IPS-18a (cell line): ENCODE measurements around the gene OSBPL10.
"Not testable (repeated sequence)": the region's sequence is repeated elsewhere in the genome, so short reads cannot be mapped to it uniquely, and the experiment has no call there.

Source experiments
- H3K27ac ChIP-seq: one replicate; pipeline ENCODE4 v1.5.1; 2013; ENCODE audit warnings: low read length
- H3K27me3 ChIP-seq: one replicate; pipeline ENCODE4 v1.6.1; 2013; ENCODE audit warnings: mild to moderate bottlenecking, low read length; ENCODE audit not compliant: control insufficient read depth, insufficient read depth
- H3K36me3 ChIP-seq: one replicate; pipeline ENCODE4 v1.6.1; 2013; ENCODE audit warnings: low read depth, low read length; ENCODE audit not compliant: control insufficient read depth
- H3K4me1 ChIP-seq: one replicate; pipeline ENCODE4 v1.6.1; 2013; ENCODE audit warnings: low read depth, low read length; ENCODE audit not compliant: control insufficient read depth
- H3K4me3 ChIP-seq: one replicate; pipeline ENCODE4 v1.5.1; 2013; ENCODE audit warnings: low read length
- H3K9ac ChIP-seq: one replicate; pipeline ENCODE4 v1.6.1; 2013; ENCODE audit warnings: mild to moderate bottlenecking, low read length, moderate library complexity
- H3K9me3 ChIP-seq: one replicate; pipeline ENCODE4 v1.6.1; 2013; ENCODE audit warnings: low read depth, low read length; ENCODE audit not compliant: control insufficient read depth

Gene OSBPL10

DNA sequence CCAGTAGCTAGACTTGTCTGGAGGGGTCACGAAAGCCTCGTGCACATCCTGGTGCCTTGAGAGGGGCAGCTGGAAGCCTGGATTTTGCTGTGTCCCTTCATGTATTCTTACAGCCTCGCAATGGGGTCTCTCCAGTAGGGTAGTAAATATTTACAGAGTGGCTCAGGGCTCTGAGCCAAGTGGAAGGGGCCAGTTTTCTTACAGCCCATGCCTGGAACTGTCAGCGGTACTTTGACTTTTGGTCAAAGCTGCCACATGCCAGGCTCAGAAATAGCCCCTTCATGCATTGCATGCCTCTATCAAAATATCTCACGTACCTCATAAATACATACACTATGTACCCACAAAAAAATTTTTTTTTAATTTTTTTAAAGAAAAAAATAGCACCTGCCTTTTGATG is 119.2 kb downstream of the OSBPL10 start:
- Histone ChIP-seq H3K27ac (no peak overlapping the region), H3K27me3 (no peaks in the 10 kb centered on the region), H3K9me3 (no peaks in the 10 kb centered on the region), H3K4me1 (no peaks in the 10 kb centered on the region), H3K9ac (no peak overlapping the region), H3K36me3 (no peaks in the 10 kb centered on the region), H3K4me3 (no peak overlapping the region)

DNA sequence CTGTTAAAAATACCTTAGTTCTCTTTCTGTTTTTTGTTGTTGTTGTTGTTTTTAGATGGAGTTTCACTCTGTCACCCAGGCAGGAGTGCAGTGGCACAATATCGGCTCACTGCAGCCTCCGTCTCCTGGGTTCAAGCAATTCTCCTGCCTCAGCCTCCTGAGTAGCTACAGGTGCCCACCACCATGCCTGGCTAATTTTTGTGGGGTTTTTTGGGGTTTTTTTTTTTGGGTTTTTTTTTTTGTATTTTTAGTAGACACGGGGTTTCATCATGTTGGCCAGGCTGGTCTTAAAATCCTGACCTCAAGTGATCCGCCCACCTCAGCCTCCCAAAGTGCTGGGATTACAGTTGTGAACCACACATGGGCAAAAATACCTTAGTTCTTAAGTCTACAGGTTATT is 120.4 kb downstream of the OSBPL10 start:
- not testable (repeated sequence) for H3K27ac ChIP-seq

DNA sequence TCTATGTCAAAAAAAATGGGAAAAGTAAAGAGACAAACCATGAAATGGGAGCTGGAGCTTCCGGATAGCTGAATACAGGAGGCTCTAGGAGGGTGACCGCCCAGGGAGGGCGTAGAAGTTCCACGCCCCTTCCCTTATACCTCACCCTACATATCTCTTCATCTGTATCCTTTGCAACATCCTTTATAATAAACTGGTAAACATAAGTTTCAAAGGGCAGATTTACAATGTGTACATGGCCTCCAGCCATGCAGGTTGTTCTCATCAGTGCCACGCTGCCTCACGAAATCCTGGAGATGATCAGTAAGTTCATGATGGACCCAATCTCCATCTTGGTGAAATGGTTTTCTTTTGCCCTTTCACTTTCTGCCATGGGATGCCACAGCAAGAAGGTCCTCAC is 121.8 kb downstream of the OSBPL10 start:
- H3K27ac ChIP-seq = no peak overlapping the region
- no peak overlapping the region for H3K9ac ChIP-seq

More for the DNA sequence above, 120.4 kb downstream of the OSBPL10 start:
- not testable (repeated sequence) for H3K4me1 ChIP-seq, H3K9ac ChIP-seq, H3K9me3 ChIP-seq, H3K4me3 ChIP-seq, H3K36me3 ChIP-seq, H3K27me3 ChIP-seq

DNA sequence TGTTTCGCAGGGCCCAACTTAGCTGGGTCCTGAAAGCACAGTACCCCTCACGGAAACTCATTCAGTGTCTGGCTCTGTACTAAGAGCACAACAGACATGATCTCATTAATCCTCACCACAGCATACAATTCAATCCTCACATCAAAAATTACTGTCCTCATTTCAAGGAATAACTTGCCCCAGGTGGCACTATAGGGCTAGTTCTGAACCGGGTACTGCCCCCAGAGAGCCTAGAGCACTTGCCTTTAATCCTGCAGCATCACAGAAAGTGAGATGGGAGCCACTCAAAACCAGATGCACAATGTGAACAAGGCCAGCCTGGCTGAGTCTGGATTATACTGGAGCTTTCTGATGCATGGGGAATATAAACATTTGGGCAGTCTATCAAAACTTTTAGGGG is 122.6 kb downstream of the OSBPL10 start:
- no peaks in the 10 kb centered on the region for H3K27me3 ChIP-seq
- H3K9ac ChIP-seq = no peak overlapping the region
- H3K4me3 ChIP-seq = no peak overlapping the region
- no peak overlapping the region for H3K27ac ChIP-seq
- no peaks in the 10 kb centered on the region for H3K36me3 ChIP-seq
- no peaks in the 10 kb centered on the region for H3K9me3 ChIP-seq
- no peaks in the 10 kb centered on the region for H3K4me1 ChIP-seq

More for the DNA sequence above, 121.8 kb downstream of the OSBPL10 start:
- no peaks in the 10 kb centered on the region for H3K36me3 ChIP-seq
- no peaks in the 10 kb centered on the region for H3K9me3 ChIP-seq
- H3K4me1 ChIP-seq = no peaks in the 10 kb centered on the region
- H3K27me3 ChIP-seq = no peaks in the 10 kb centered on the region
- no peak overlapping the region for H3K4me3 ChIP-seq

DNA sequence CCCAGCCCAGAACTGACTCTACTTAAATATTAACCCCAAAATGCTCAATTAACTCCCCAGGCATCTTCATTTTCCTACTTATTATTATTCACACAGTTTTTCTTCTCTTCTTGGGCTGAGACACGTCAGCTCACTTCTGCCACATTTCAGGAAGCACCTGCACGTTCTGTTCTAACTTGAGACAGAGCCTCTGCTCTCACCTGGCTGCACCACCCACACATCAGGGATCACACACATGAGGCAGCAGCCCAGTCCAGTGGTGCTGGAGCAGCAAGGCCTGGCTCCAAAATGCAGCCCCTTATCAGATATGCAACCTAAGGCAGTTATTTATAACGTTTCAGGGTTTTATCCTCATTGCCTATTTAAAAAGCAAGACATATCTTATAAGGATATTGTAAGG is 127.5 kb downstream of the OSBPL10 start:
- Histone ChIP-seq H3K36me3 (no peaks in the 10 kb centered on the region), H3K4me3 (no peak overlapping the region), H3K9me3 (no peaks in the 10 kb centered on the region), H3K27me3 (no peaks in the 10 kb centered on the region), H3K4me1 (no peaks in the 10 kb centered on the region), H3K27ac (no peak overlapping the region), H3K9ac (no peak overlapping the region)

DNA sequence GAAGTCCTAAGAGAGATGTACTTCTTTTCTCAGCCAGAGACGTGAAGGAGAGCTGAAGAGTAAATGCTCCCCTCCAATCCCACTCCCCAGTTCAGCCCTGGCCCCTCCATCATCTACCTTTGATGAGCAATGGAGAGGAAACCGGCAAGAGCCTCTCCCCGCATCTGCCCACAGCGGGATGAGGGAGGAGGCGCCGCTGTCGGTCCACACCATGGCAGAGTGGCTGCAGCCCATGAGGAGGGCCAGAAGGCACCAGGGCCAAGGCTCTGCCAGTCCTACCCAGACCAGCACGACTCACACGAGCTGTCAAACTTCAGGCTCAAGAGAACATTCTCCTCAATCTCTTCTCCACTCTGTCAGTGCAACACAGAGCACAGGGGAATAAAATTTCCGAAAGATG is 129.8 kb downstream of the OSBPL10 start:
- Histone ChIP-seq H3K4me1 (no peaks in the 10 kb centered on the region), H3K36me3 (no peaks in the 10 kb centered on the region), H3K4me3 (no peak overlapping the region), H3K9me3 (no peaks in the 10 kb centered on the region), H3K27ac (no peak overlapping the region), H3K9ac (no peak overlapping the region), H3K27me3 (no peaks in the 10 kb centered on the region)

DNA sequence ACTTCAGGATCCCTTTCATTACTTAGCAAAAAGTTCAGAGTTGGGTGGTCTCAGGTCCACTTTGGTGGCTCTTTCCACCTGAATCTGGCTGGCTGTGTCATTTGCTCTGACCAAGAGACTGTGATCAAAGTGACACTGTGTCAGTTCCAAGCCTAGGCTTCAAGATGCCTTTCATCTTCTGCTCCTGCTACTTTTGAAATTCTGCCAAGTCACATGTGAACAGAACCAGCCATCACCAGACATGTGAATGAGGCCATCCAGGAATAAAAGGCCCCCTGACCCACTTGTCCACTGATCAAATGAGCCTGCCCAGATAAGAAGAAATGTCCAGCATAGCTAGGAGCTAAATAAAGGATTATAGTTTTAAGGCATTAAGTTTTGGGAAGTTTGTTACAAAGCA is 132.2 kb downstream of the OSBPL10 start:
- Histone ChIP-seq H3K4me3 (no peak overlapping the region), H3K27ac (no peak overlapping the region), H3K4me1 (no peaks in the 10 kb centered on the region)

DNA sequence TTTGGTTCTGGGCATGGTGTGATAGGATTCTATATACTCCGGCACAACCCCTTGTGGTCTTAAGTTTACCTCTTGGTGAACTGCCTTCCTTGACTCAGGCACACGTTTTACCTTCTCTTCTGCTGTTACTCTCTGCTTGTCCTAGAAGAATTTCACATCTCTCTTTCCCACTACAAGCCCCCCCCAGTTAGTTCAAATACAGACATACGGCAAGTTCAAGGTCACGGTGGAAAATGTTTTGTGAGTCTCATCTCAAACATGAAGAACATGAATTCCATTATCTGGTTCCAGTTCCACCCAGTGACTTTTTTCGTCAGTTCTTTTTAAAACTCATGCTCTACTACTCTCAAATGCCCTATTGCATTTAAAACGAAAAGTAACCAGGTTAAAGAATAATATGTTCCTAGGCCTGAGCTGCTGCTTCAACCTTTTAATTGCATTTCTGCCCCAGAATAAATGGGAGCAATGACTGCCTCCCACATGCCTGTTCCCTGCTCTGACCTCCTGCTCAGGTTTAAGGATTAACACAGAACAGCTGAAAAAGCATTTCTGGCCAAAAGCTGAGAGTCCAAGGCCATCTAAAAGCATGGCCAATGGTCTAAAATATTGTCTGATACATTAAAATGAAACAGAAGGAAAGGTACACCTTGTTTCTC is 132.8 kb downstream of the OSBPL10 start:
- no peaks in the 10 kb centered on the region for H3K9me3 ChIP-seq
- H3K27me3 ChIP-seq = no peaks in the 10 kb centered on the region
- no peak overlapping the region for H3K27ac ChIP-seq
- no peak overlapping the region for H3K9ac ChIP-seq
- H3K4me1 ChIP-seq = no peaks in the 10 kb centered on the region
- no peak overlapping the region for H3K4me3 ChIP-seq
- no peaks in the 10 kb centered on the region for H3K36me3 ChIP-seq

More for the DNA sequence above, 132.2 kb downstream of the OSBPL10 start:
- H3K36me3 ChIP-seq = no peaks in the 10 kb centered on the region
- H3K9ac ChIP-seq = no peak overlapping the region
- H3K9me3 ChIP-seq = no peaks in the 10 kb centered on the region
- H3K27me3 ChIP-seq = no peaks in the 10 kb centered on the region

DNA sequence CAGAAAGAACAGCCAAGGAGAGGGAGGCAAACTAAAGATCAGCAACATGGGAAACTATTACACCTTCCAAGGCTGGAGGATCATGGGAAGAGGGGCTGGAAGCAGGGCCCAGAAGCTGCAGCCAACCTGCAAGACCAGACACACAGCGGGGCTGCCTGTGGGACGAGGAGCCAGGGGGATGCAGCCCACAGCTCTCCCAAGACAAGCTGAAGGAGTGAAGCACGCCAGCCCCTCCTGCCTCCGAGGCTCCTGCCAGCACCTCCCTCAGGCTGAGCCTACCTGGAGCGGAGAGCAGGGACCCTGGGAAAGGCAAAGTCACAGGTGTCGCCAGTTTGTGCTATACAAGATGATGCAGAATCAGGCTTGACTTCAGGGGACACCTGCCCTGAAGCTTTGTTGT is 133.3 kb downstream of the OSBPL10 start:
- H3K9ac ChIP-seq = no peak overlapping the region
- no peak overlapping the region for H3K27ac ChIP-seq
- no peaks in the 10 kb centered on the region for H3K36me3 ChIP-seq
- H3K4me1 ChIP-seq = peaks cover 1% of the 10 kb centered on the region
- no peaks in the 10 kb centered on the region for H3K9me3 ChIP-seq
- no peak overlapping the region for H3K4me3 ChIP-seq
- no peaks in the 10 kb centered on the region for H3K27me3 ChIP-seq

DNA sequence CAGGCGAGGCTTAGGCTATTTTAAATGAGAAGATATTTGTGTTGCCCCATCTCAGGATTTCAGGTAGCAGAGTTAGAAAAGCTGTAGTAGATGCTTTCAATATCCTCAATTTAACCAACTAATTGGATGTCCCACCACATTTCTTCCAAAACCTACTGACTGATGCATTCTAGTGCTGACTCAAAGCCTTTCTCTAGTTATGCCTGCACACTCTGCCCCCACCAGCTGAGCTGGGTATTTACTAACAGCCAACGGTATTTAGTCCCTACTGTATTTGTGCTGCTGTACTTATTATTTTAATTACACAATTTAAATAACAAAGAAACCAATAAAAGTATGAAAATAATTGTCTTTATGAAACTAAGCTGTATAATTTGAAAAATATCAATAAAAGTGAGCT is 139.5 kb downstream of the OSBPL10 start:
- Histone ChIP-seq H3K27me3 (no peaks in the 10 kb centered on the region), H3K9me3 (no peaks in the 10 kb centered on the region), H3K4me1 (peaks cover 20% of the 10 kb centered on the region), H3K27ac (no peak overlapping the region), H3K4me3 (no peak overlapping the region), H3K9ac (no peak overlapping the region), H3K36me3 (no peaks in the 10 kb centered on the region)

DNA sequence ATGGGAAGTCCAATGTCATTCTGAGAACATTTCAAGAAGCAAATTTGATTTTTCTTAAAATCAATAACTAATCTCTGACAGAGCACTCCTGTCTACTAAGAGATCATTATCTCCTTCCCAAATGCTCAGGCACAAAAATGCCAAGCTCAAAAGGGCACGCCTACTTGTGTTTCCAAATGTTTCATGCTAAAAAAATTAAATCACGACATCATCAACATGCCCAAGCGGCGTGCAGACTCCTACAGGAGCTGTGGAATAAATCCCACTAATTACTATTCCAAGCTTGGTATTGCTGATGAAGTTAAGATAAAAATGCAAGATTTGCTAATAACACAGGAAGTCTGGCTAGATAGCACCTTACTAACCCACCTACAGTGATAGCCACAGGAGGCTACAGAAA is 140.8 kb downstream of the OSBPL10 start:
- no peaks in the 10 kb centered on the region for H3K27me3 ChIP-seq
- H3K9ac ChIP-seq = no peak overlapping the region
- no peak overlapping the region for H3K27ac ChIP-seq
- H3K4me1 ChIP-seq = peaks cover 23% of the 10 kb centered on the region
- H3K4me3 ChIP-seq = no peak overlapping the region
- no peaks in the 10 kb centered on the region for H3K36me3 ChIP-seq
- H3K9me3 ChIP-seq = no peaks in the 10 kb centered on the region

DNA sequence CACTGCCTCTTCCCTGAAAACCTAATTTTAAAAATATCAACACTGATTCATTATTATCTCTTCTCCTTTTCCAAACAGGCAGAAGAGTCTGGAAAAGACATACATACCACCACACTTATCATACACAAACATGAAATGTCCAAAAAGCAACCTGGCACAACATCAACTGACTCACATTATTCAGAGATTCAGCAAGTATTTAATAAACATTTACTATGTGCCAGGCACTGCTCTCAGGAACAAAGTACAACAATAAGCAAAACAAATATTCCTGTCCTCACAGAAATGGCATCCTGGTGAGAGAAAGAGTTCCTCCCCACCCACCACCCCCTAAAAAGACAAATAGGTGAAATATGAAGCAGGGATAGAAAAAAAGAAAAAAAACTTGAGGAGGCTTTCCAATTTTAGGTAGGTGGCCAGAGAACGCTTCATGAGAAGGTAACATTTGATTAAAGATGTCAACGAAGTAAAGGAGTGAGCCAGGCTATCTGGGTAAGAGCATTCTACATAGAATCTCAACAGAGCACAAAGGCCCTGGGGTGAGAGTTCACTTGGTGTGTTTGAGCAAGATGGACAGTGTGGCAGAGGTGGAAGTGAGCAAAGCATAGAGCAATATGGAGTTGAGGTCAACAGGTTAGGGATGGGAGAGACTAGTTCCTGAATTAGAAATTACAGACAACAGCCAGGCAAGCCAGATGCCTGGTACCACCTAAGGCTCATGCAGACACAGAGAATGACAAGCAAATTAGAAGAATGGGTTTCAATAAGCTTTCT is 141.7 kb downstream of the OSBPL10 start:
- Histone ChIP-seq H3K4me3 (no peak overlapping the region), H3K9me3 (no peaks in the 10 kb centered on the region), H3K27me3 (no peaks in the 10 kb centered on the region), H3K9ac (no peak overlapping the region), H3K27ac (no peak overlapping the region), H3K4me1 (peaks cover 23% of the 10 kb centered on the region), H3K36me3 (no peaks in the 10 kb centered on the region)
